MM.1S (cell line): Measurements from ENCODE around the gene IMPA2.

Source experiments
- DNase-seq: peaks from one replicate; pipeline ENCODE4 v3.0.0-alpha.2; 2015
- H2AFZ ChIP-seq: fragments of 300-600 bp; sonication (generic); 2 replicates; pipeline ENCODE4 v1.6.0; 2016; ENCODE audit warnings: antibody characterized with exemption, low read length
- H3F3A ChIP-seq: fragments of 300-600 bp; sonication (generic); 2 replicates; pipeline ENCODE4 v1.6.1; 2016; ENCODE audit warnings: mild to moderate bottlenecking, antibody characterized with exemption, low read length, moderate library complexity, mixed read lengths; ENCODE audit not compliant: insufficient read depth
- H3K27ac ChIP-seq: fragments of 300-600 bp; sonication (generic); 2 replicates; pipeline ENCODE4 v1.5.1; 2016; ENCODE audit warnings: mild to moderate bottlenecking, low read length
- H3K27me3 ChIP-seq: fragments of 300-600 bp; sonication (generic); replicated peaks from 2 replicates; pipeline ENCODE4 v1.6.0; 2016; ENCODE audit warnings: low read length; ENCODE audit not compliant: insufficient read depth
- H3K36me3 ChIP-seq: fragments of 300-600 bp; sonication (generic); replicated peaks from 2 replicates; pipeline ENCODE4 v1.6.1; 2016; ENCODE audit warnings: mild to moderate bottlenecking, low read length, mixed read lengths; ENCODE audit not compliant: insufficient read depth
- H3K4me1 ChIP-seq: fragments of 300-600 bp; sonication (generic); 2 replicates; pipeline ENCODE4 v1.6.1; 2016; ENCODE audit warnings: low read length, mixed read lengths
- H3K4me2 ChIP-seq: fragments of 300-600 bp; sonication (generic); 2 replicates; pipeline ENCODE4 v1.6.0; 2016; ENCODE audit warnings: low read depth, low read length
- H3K4me3 ChIP-seq: fragments of 300-600 bp; sonication (generic); 2 replicates; pipeline ENCODE4 v1.5.1; 2016; ENCODE audit warnings: low read length, mixed read lengths
- H3K79me2 ChIP-seq: fragments of 300-600 bp; sonication (generic); 2 replicates; pipeline ENCODE4 v1.6.1; 2016; ENCODE audit warnings: mixed run types, low read length, mixed read lengths
- H3K9ac ChIP-seq: fragments of 300-600 bp; sonication (generic); 2 replicates; pipeline ENCODE4 v1.6.1; 2016; ENCODE audit warnings: low read length, mixed read lengths
- H3K9me2 ChIP-seq: fragments of 300-600 bp; sonication (generic); replicated peaks from 2 replicates; pipeline ENCODE4 v1.6.1; 2016; ENCODE audit warnings: mild to moderate bottlenecking, low read length, mixed read lengths; ENCODE audit not compliant: insufficient read depth
- H3K9me3 ChIP-seq: fragments of 300-600 bp; sonication (generic); replicated peaks from 2 replicates; pipeline ENCODE4 v1.6.1; 2016; ENCODE audit warnings: mild to moderate bottlenecking, low read length, mixed read lengths; ENCODE audit not compliant: insufficient read depth
- H4K20me1 ChIP-seq: fragments of 300-600 bp; sonication (generic); 2 replicates; pipeline ENCODE4 v1.6.1; 2016; ENCODE audit warnings: mild to moderate bottlenecking, low read length, moderate library complexity, mixed read lengths; ENCODE audit not compliant: insufficient read depth
- EZH2 ChIP-seq: fragments of 300-600 bp; sonication (generic); optimal IDR thresholded peaks from 2 replicates; pipeline ENCODE3; 2017; ENCODE audit warnings: low read depth, mild to moderate bottlenecking, antibody characterized with exemption, low read length, mixed read lengths
- EZH2phosphoT487 ChIP-seq: fragments of 300-600 bp; sonication (generic); IDR thresholded peaks from 2 replicates; pipeline ENCODE4 v1.6.1; 2018; ENCODE audit warnings: antibody characterized with exemption, low read length
- TF ChIP-seq, protein P1 (sequence below): fragments of 300-600 bp; sonication (generic); IDR thresholded peaks from 2 replicates; pipeline ENCODE4 v1.5.1; 2016; ENCODE audit warnings: antibody characterized with exemption, low read length, mixed read lengths

IMPA2 gene

GRCh38 chr18:12056034-12056883 lies 75.0 kb downstream of the IMPA2 start:
- no peaks in the 10 kb centered on the region for H3K9me3 ChIP-seq
- H3K4me1 ChIP-seq: peaks cover under 1% of the 10 kb centered on the region; the same call in 1 of the 2 replicates
- no peak overlapping the region for H3K4me2 ChIP-seq
- no peak overlapping the region for H3K9ac ChIP-seq
- no peaks in the 10 kb centered on the region for H3K27me3 ChIP-seq
- H3K9me2 ChIP-seq: no peaks in the 10 kb centered on the region
- no peaks in the 10 kb centered on the region for H3K79me2 ChIP-seq
- no peak overlapping the region for H3K4me3 ChIP-seq
- no peak overlapping the region for H2AFZ ChIP-seq
- no peak for DNase-seq
- TF ChIP-seq, protein P1, sequence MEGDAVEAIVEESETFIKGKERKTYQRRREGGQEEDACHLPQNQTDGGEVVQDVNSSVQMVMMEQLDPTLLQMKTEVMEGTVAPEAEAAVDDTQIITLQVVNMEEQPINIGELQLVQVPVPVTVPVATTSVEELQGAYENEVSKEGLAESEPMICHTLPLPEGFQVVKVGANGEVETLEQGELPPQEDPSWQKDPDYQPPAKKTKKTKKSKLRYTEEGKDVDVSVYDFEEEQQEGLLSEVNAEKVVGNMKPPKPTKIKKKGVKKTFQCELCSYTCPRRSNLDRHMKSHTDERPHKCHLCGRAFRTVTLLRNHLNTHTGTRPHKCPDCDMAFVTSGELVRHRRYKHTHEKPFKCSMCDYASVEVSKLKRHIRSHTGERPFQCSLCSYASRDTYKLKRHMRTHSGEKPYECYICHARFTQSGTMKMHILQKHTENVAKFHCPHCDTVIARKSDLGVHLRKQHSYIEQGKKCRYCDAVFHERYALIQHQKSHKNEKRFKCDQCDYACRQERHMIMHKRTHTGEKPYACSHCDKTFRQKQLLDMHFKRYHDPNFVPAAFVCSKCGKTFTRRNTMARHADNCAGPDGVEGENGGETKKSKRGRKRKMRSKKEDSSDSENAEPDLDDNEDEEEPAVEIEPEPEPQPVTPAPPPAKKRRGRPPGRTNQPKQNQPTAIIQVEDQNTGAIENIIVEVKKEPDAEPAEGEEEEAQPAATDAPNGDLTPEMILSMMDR: no peak
- no peak for TF ChIP-seq EZH2phosphoT487
- no peak for TF ChIP-seq EZH2
- no peak overlapping the region for H3K27ac ChIP-seq
- no peaks in the 10 kb centered on the region for H3F3A ChIP-seq
- H4K20me1 ChIP-seq: no peaks in the 10 kb centered on the region
- no peaks in the 10 kb centered on the region for H3K36me3 ChIP-seq

- H3K9ac ChIP-seq: no peak overlapping the region
- H3K27ac ChIP-seq: no peak overlapping the region
- no peak overlapping the region for H2AFZ ChIP-seq
- DNase-seq: no peak
- no peaks in the 10 kb centered on the region for H3K9me2 ChIP-seq
- no peak overlapping the region for H3K4me2 ChIP-seq
- H3K4me3 ChIP-seq: no peak overlapping the region
- H3F3A ChIP-seq: no peaks in the 10 kb centered on the region
- TF ChIP-seq, protein P1: no peak
- H3K36me3 ChIP-seq: no peaks in the 10 kb centered on the region
- H3K4me1 ChIP-seq: no peaks in the 10 kb centered on the region
- H3K79me2 ChIP-seq: no peaks in the 10 kb centered on the region
- H4K20me1 ChIP-seq: no peaks in the 10 kb centered on the region
- no peaks in the 10 kb centered on the region for H3K9me3 ChIP-seq
- H3K27me3 ChIP-seq: no peaks in the 10 kb centered on the region
Measured at GRCh38 chr18:12056884-12057402, 75.6 kb downstream of the IMPA2 start.

DNA sequence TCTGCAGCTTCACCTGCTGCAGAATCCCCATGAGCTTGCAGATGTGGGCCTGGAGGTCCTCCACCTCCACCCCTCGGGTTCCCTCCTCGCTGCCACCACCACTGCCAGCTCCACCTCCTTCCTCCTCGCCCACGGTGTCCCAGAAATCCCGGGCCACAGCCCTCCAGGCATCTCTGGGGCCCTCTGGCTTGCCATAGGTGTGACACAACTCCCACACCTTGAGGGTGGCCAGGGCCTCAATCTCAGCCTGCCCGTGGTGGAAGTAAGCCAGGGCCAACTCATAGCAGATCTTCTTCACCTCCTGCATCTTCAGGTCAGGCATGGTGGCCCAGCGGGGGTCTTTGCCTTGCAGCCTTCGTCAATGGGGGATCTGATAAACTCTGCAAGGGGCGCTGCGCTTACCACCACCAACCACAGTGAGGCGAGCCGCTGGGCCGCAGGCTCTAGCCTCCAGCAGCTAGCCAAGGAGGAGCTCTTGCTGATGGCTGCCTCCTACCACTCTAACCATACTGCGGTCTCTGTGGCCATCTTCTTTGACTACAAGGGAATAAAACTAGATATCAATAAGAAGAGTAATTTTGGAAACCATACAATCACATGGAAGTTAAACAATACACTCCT lies 76.2 kb downstream of the IMPA2 start:
- Histone ChIP-seq H3K9ac (no peak overlapping the region), H3K4me1 (no peaks in the 10 kb centered on the region), H3K4me3 (no peak overlapping the region), H3K36me3 (no peaks in the 10 kb centered on the region), H4K20me1 (no peaks in the 10 kb centered on the region), H3K9me3 (no peaks in the 10 kb centered on the region), H3K27me3 (no peaks in the 10 kb centered on the region), H2AFZ (no peak overlapping the region), H3F3A (no peaks in the 10 kb centered on the region), H3K79me2 (no peaks in the 10 kb centered on the region), H3K27ac (no peak overlapping the region), H3K9me2 (no peaks in the 10 kb centered on the region), H3K4me2 (no peak overlapping the region)
- DNase-seq: no peak
- TF ChIP-seq EZH2 (no peak), EZH2phosphoT487 (no peak)
- TF ChIP-seq, protein P1: no peak
